Measurements from ENCODE around the gene CEP112. TPM values are rescaled to one million over a fixed set of nuclear protein-coding genes. Genes with fewer than 3 reads are reported as not detected.

Gene CEP112
- polyA plus RNA-seq, 1 donor, result 4.4 TPM

GRCh38 chr17:65666876-65667321, 525.0 kb downstream of the CEP112 start:
- Histone ChIP-seq H3K27me3 (ENCODE audit: control insufficient read depth, insufficient read depth, low read length) (no peaks in the 10 kb centered on the region), H3K4me3 (ENCODE audit: low read length) (no peak overlapping the region), H3K36me3 (ENCODE audit: control insufficient read depth, insufficient read depth, low read length) (no peaks in the 10 kb centered on the region), H3K27ac (ENCODE audit: low read length) (no peak overlapping the region), H3K4me1 (ENCODE audit: control insufficient read depth, insufficient read depth, low read length) (no peaks in the 10 kb centered on the region), H3K9me3 (ENCODE audit: control insufficient read depth, low read depth, low read length) (no peaks in the 10 kb centered on the region)
- WGBS (ENCODE audit: insufficient coverage, low lambda C conversion rate), result no CpG with 5 or more reads among the region's 1 CpG
- no peak for DNase-seq

- no peak overlapping the region for H3K4me3 ChIP-seq (ENCODE audit: low read length)
- no peak overlapping the region for H3K27ac ChIP-seq (ENCODE audit: low read length)
- H3K9me3 ChIP-seq (ENCODE audit: control insufficient read depth, low read depth, low read length), result no peaks in the 10 kb centered on the region
- no peaks in the 10 kb centered on the region for H3K36me3 ChIP-seq (ENCODE audit: control insufficient read depth, insufficient read depth, low read length)
- no CpG with 5 or more reads among the region's 2 CpGs for WGBS (ENCODE audit: insufficient coverage, low lambda C conversion rate)
- no peaks in the 10 kb centered on the region for H3K27me3 ChIP-seq (ENCODE audit: control insufficient read depth, insufficient read depth, low read length)
- no peaks in the 10 kb centered on the region for H3K4me1 ChIP-seq (ENCODE audit: control insufficient read depth, insufficient read depth, low read length)
- DNase-seq, result no peak
These were observed 526.0 kb downstream of the CEP112 start for GRCh38 chr17:65665966-65666365.

- no peaks in the 10 kb centered on the region for H3K4me1 ChIP-seq (ENCODE audit: control insufficient read depth, insufficient read depth, low read length)
- no peaks in the 10 kb centered on the region for H3K9me3 ChIP-seq (ENCODE audit: control insufficient read depth, low read depth, low read length)
- DNase-seq, result no peak
- no peak overlapping the region for H3K4me3 ChIP-seq (ENCODE audit: low read length)
- H3K27ac ChIP-seq (ENCODE audit: low read length), result no peak overlapping the region
- 100% methylated on average over 1 of the region's 1 CpG for WGBS (ENCODE audit: insufficient coverage, low lambda C conversion rate)
- H3K36me3 ChIP-seq (ENCODE audit: control insufficient read depth, insufficient read depth, low read length), result no peaks in the 10 kb centered on the region
- H3K27me3 ChIP-seq (ENCODE audit: control insufficient read depth, insufficient read depth, low read length), result no peaks in the 10 kb centered on the region
These were observed 527.2 kb downstream of the CEP112 start for GRCh38 chr17:65664696-65665095.

GRCh38 chr17:65664266-65664665, 527.7 kb downstream of the CEP112 start:
- no CpG with 5 or more reads among the region's 4 CpGs for WGBS (ENCODE audit: insufficient coverage, low lambda C conversion rate)
- no peak overlapping the region for H3K27ac ChIP-seq (ENCODE audit: low read length)

GRCh38 chr17:65662196-65662595, 529.7 kb downstream of the CEP112 start:
- Histone ChIP-seq H3K27me3 (ENCODE audit: control insufficient read depth, insufficient read depth, low read length) (no peaks in the 10 kb centered on the region), H3K27ac (ENCODE audit: low read length) (no peak overlapping the region), H3K4me3 (ENCODE audit: low read length) (no peak overlapping the region), H3K36me3 (ENCODE audit: control insufficient read depth, insufficient read depth, low read length) (no peaks in the 10 kb centered on the region), H3K4me1 (ENCODE audit: control insufficient read depth, insufficient read depth, low read length) (no peaks in the 10 kb centered on the region), H3K9me3 (ENCODE audit: control insufficient read depth, low read depth, low read length) (no peaks in the 10 kb centered on the region)
- 100% methylated on average over 1 of the region's 1 CpG for WGBS (ENCODE audit: insufficient coverage, low lambda C conversion rate)
- DNase-seq, result no peak

More at GRCh38 chr17:65664266-65664665, 527.7 kb downstream of the CEP112 start:
- Histone ChIP-seq H3K36me3 (ENCODE audit: control insufficient read depth, insufficient read depth, low read length) (no peaks in the 10 kb centered on the region), H3K4me3 (ENCODE audit: low read length) (no peak overlapping the region), H3K27me3 (ENCODE audit: control insufficient read depth, insufficient read depth, low read length) (no peaks in the 10 kb centered on the region), H3K4me1 (ENCODE audit: control insufficient read depth, insufficient read depth, low read length) (no peaks in the 10 kb centered on the region), H3K9me3 (ENCODE audit: control insufficient read depth, low read depth, low read length) (no peaks in the 10 kb centered on the region)
- DNase-seq, result no peak

- Histone ChIP-seq H3K36me3 (ENCODE audit: control insufficient read depth, insufficient read depth, low read length) (no peaks in the 10 kb centered on the region), H3K27ac (ENCODE audit: low read length) (no peak overlapping the region)
- WGBS (ENCODE audit: insufficient coverage, low lambda C conversion rate), result 100% methylated on average over 1 of the region's 2 CpGs
These were observed 531.0 kb downstream of the CEP112 start for GRCh38 chr17:65660947-65661346.

GRCh38 chr17:65660078-65660477, 531.9 kb downstream of the CEP112 start:
- Histone ChIP-seq H3K27me3 (ENCODE audit: control insufficient read depth, insufficient read depth, low read length) (no peaks in the 10 kb centered on the region), H3K4me1 (ENCODE audit: control insufficient read depth, insufficient read depth, low read length) (no peaks in the 10 kb centered on the region), H3K27ac (ENCODE audit: low read length) (no peak overlapping the region), H3K36me3 (ENCODE audit: control insufficient read depth, insufficient read depth, low read length) (no peaks in the 10 kb centered on the region), H3K4me3 (ENCODE audit: low read length) (no peak overlapping the region), H3K9me3 (ENCODE audit: control insufficient read depth, low read depth, low read length) (no peaks in the 10 kb centered on the region)
- 100% methylated on average over 1 of the region's 1 CpG for WGBS (ENCODE audit: insufficient coverage, low lambda C conversion rate)
- no peak for DNase-seq

More at GRCh38 chr17:65660947-65661346, 531.0 kb downstream of the CEP112 start:
- no peak for DNase-seq
- H3K27me3 ChIP-seq (ENCODE audit: control insufficient read depth, insufficient read depth, low read length), result no peaks in the 10 kb centered on the region
- H3K4me3 ChIP-seq (ENCODE audit: low read length), result no peak overlapping the region
- H3K4me1 ChIP-seq (ENCODE audit: control insufficient read depth, insufficient read depth, low read length), result no peaks in the 10 kb centered on the region
- H3K9me3 ChIP-seq (ENCODE audit: control insufficient read depth, low read depth, low read length), result no peaks in the 10 kb centered on the region

- no peak overlapping the region for H3K4me3 ChIP-seq (ENCODE audit: low read length)
- no CpG with 5 or more reads among the region's 4 CpGs for WGBS (ENCODE audit: insufficient coverage, low lambda C conversion rate)
- no peaks in the 10 kb centered on the region for H3K36me3 ChIP-seq (ENCODE audit: control insufficient read depth, insufficient read depth, low read length)
- no peaks in the 10 kb centered on the region for H3K27me3 ChIP-seq (ENCODE audit: control insufficient read depth, insufficient read depth, low read length)
- H3K9me3 ChIP-seq (ENCODE audit: control insufficient read depth, low read depth, low read length), result no peaks in the 10 kb centered on the region
- no peak for DNase-seq
- no peaks in the 10 kb centered on the region for H3K4me1 ChIP-seq (ENCODE audit: control insufficient read depth, insufficient read depth, low read length)
- no peak overlapping the region for H3K27ac ChIP-seq (ENCODE audit: low read length)
These were observed 532.4 kb downstream of the CEP112 start for GRCh38 chr17:65659512-65659911.

- H3K27ac ChIP-seq (ENCODE audit: low read length), result no peak overlapping the region
- H3K27me3 ChIP-seq (ENCODE audit: control insufficient read depth, insufficient read depth, low read length), result no peaks in the 10 kb centered on the region
- no peaks in the 10 kb centered on the region for H3K36me3 ChIP-seq (ENCODE audit: control insufficient read depth, insufficient read depth, low read length)
- H3K4me3 ChIP-seq (ENCODE audit: low read length), result no peak overlapping the region
- no peaks in the 10 kb centered on the region for H3K9me3 ChIP-seq (ENCODE audit: control insufficient read depth, low read depth, low read length)
- DNase-seq, result no peak
- no peaks in the 10 kb centered on the region for H3K4me1 ChIP-seq (ENCODE audit: control insufficient read depth, insufficient read depth, low read length)
- 100% methylated on average over 1 of the region's 2 CpGs for WGBS (ENCODE audit: insufficient coverage, low lambda C conversion rate)
These were observed 534.6 kb downstream of the CEP112 start for GRCh38 chr17:65657251-65657828.

- H3K9me3 ChIP-seq (ENCODE audit: control insufficient read depth, low read depth, low read length), result no peaks in the 10 kb centered on the region
- no CpG with 5 or more reads among the region's 7 CpGs for WGBS (ENCODE audit: insufficient coverage, low lambda C conversion rate)
- H3K4me1 ChIP-seq (ENCODE audit: control insufficient read depth, insufficient read depth, low read length), result no peaks in the 10 kb centered on the region
- H3K4me3 ChIP-seq (ENCODE audit: low read length), result no peak overlapping the region
- DNase-seq, result no peak
- no peaks in the 10 kb centered on the region for H3K27me3 ChIP-seq (ENCODE audit: control insufficient read depth, insufficient read depth, low read length)
- H3K36me3 ChIP-seq (ENCODE audit: control insufficient read depth, insufficient read depth, low read length), result no peaks in the 10 kb centered on the region
- no peak overlapping the region for H3K27ac ChIP-seq (ENCODE audit: low read length)
These were observed 535.3 kb downstream of the CEP112 start for GRCh38 chr17:65656390-65657250.
